Stimulated activated CD4-positive, alpha-beta T cell treated with anti-CD3 and anti-CD28 coated beads, Interleukin-1b, Interleukin-23, amount 100 ng/mL, for 48 hours (primary cell): Measurements from ENCODE around the gene RRAD.
A peak's percentile ranks its signal among the peaks of the same experiment; 100 is the strongest.

Source experiments
- DNase-seq: peaks from one replicate; pipeline ENCODE4 v3.0.0-alpha.2; 2020

The RRAD gene

GRCh38 chr16:66872943-66873684 is 52.2 kb downstream of the RRAD start:
- peak; percentile 94 for DNase-seq

GRCh38 chr16:66872559-66872942 is 52.8 kb downstream of the RRAD start:
- no peak for DNase-seq

GRCh38 chr16:66871840-66872239 is 53.5 kb downstream of the RRAD start:
- DNase-seq = no peak
